A549 treated with dexamethasone at 1 μM for 4 hours (cell line): ENCODE measurements around the gene ZBTB26. TPM values are rescaled to one million over a fixed set of nuclear protein-coding genes. Genes with fewer than 3 reads are reported as not detected.

ENCODE experiments used
- total RNA-seq: library from RNA; stranded (reverse); fragments of 200-300 nt; extraction: Qiagen RNA extraction; gene quantifications from 5 replicates; pipeline ENCODE4 v1.2.3, GENCODE V29; 2022

The ZBTB26 gene, protein sequence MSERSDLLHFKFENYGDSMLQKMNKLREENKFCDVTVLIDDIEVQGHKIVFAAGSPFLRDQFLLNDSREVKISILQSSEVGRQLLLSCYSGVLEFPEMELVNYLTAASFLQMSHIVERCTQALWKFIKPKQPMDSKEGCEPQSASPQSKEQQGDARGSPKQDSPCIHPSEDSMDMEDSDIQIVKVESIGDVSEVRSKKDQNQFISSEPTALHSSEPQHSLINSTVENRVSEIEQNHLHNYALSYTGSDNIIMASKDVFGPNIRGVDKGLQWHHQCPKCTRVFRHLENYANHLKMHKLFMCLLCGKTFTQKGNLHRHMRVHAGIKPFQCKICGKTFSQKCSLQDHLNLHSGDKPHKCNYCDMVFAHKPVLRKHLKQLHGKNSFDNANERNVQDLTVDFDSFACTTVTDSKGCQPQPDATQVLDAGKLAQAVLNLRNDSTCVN
- total RNA-seq, result 1.5 to 2.4 TPM (median 2.1 TPM) in 5 replicates

DNA sequence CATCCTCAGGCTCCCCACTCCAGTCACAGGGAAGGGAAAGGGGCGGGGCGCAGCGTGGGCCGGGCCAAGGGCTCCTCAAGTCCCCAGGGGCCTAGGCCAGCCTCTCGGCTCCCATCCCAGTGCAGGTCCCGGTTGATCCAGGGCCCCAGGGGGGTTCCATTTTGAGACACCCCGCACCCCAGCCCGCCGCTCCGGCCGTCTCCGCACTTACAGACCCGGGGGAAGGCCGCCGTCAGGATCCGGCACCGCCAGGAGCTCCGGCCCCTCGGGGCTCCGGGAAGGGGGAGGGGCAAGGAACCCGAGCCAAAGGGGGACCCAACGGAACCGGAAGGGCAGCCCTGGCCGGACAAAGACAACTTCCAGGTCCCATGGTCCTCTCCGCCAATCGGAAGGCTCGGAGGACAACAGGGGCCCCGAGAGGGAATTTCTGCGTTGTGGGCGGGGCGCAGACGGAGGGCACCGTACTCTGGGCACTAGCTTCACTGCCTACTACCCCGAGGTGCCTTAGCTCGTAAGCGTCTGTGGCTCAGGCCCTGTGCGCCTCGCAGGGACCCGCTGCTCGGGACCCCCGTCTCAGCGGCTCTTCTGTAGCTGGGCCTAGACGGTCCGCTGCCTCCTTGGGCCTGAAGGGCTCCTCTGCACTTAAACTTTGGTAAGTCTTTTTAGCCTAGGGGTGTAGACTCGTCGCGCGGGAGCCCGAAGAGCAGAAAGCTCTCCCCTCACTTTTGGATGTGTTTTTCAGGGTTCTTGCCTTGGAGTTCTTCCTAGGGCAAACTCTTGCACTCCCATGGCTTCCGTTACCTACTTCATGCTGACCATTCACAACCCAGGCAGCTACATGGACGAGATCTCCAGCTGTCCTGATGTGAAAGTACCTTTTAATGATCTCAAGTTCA is at the start of gene ZBTB26:
Gene ZBTB26 (minus strand): TSS at position 287 of the 896 bp plus-strand sequence. CDS start 11,578 bp downstream, outside the sequence.

DNA sequence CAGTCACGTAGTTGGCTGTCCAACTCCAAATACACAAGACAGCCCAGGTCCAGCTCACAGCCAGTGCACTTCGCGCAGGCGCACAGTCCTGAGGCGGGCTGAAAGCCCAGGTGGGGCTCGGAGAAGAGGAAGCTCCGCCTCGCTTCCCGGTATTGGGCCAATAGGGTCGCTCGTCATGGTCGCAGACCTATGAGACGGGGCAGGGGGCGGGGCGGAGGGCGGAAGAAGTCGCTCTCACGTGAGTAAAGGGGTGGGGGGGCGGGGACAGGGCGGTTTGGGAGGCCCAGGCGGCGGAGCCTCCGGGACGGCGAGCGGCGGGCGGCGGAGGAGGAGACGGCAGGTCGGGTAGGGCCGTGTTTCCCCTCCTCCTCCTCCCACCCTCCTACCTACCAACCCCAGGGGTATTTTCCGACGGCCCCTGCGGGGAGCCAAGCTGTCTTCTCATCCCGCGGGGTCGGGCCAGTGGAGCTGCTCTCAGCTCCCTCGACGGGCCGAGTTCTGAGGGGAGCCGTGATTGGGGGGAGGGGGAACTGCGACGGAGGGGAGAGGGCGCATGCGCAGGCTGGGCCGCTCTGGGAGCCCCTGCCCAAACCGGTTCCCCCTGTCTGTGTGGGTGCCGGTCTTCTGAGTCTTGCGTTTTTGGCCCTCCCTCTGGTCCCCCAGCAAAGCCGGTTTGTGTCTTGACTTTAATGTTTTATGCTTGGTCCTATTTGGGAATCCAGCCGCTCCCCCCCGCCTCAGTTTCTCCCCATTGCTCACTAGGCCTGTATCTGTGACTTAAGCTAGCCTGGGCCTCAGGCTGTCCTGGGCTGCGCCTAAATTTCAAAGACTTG is 9.7 kb upstream of the ZBTB26 start, which contains the start of gene RABGAP1:
Gene RABGAP1 (plus strand): TSS at position 272 of the 833 bp plus-strand sequence. CDS start 16,040 bp downstream, outside the sequence.

DNA sequence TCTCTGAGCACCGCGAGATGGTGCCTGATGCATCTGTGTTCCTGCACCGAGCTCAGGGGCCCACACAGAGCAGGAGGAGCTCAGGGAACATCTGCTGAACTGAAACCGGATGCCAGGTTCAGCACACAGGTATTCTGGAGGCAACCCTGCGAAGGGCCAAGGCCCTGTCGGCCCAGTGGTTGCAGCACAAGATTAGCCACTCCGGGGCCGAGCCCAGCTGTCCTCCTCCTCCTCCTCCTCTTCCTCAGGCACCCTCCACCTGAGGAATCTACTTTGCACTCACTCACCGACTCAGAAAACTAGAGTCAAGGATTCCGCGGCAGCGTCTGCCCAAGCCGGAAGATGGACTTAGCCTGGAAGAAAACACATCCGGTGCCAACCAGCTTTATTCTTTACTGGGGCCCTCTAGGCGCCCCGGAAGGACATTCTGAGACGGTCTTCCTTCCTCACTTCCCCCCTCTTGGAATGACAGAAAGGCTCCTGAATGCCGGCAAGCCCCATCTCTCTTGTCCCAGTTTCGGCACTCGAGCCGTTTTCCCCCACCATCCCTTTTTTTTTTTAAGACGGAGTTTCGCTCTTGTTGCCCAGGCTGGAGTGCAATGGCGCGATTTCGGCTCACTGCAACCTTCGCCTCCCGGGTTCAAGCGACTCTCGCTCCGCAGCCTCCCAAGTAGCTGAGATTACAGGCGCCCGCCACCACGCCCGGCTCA is 18.2 kb downstream of the ZBTB26 start, which contains the start of gene ZBTB6:
Gene ZBTB6 (minus strand): TSS at position 360 of the 710 bp plus-strand sequence. CDS start 1,251 bp downstream, outside the sequence.

DNA sequence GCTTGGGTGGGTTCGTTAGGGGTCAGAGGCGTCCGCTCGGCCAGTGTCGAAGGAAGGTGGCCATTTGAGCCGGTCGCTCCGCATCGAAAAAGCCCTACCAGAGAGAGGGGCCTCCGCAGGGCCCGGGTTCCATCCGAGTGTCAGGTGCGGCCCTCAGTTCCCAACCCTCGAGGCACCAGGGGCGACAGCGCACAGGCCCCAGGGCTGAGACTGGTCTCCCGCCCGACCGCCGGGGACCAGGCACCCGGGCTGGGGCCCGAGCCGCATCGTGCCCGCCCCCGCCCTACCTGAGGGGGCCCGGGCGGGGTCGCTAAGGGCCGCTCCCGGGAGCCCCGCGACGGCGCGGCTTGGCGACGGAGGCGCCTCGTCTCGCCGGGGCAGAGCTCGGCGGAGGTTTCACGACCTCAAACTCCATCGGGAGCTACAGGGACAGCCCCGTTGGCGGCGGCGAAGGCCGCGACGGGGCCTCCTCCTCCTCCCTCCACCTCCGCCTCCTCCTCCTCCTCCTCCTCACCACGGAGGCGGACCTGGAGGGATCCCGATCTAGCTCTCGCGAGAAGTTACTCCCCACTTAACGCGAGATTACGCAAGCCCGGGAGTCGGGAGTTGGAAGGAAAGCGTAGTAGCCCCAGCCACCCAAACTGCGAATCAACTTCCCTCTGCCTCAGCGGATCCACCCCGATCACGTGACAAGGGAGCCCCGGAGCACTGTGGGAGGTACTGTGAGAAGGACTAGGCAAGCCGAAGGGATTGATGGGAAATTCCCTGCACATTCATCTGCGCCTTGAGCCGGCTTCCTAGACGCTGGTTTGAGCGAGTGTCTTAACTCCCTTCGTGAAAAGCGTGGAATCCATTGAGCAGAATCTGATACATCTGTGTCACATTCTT is 26.2 kb downstream of the ZBTB26 start, which contains the start of gene RC3H2:
Gene RC3H2 (minus strand): TSS at position 537 of the 888 bp plus-strand sequence. CDS start 7,850 bp downstream, outside the sequence.

Other genes starting within 250 kb of the ZBTB26 start
- gene OR1L4, start 207.5 kb downstream of the ZBTB26 start, total RNA-seq, result not detected in 5 replicates
- gene OR1L6, start 189.2 kb downstream of the ZBTB26 start, total RNA-seq, result not detected in 5 replicates
- not detected in 5 replicates for gene OR5C1, start 142.6 kb downstream of the ZBTB26 start, total RNA-seq
- not detected in 5 replicates for gene OR1K1, start 131.4 kb downstream of the ZBTB26 start, total RNA-seq
- gene PDCL, start 102.9 kb downstream of the ZBTB26 start, total RNA-seq, result 15.1 to 20.0 TPM (median 17.7 TPM) in 5 replicates
- gene RC3H2, start 26.2 kb downstream of the ZBTB26 start, total RNA-seq, result 14.7 to 28.5 TPM (median 23.8 TPM) in 5 replicates
- 4.7 to 6.1 TPM (median 4.9 TPM) in 5 replicates for gene ZBTB6, start 18.2 kb downstream of the ZBTB26 start, total RNA-seq
- gene RABGAP1, start 9.5 kb upstream of the ZBTB26 start, total RNA-seq, result 13.6 to 16.2 TPM (median 15.4 TPM) in 5 replicates
- not detected in 5 replicates for gene GPR21, start 102.2 kb upstream of the ZBTB26 start, total RNA-seq